ENCODE measurements around the gene CD81. TPM values are rescaled to one million over a fixed set of nuclear protein-coding genes. Genes with fewer than 3 reads are reported as not detected.

The CD81 gene
- total RNA-seq, 1 experiment from 2014 or later = 296 TPM

DNA sequence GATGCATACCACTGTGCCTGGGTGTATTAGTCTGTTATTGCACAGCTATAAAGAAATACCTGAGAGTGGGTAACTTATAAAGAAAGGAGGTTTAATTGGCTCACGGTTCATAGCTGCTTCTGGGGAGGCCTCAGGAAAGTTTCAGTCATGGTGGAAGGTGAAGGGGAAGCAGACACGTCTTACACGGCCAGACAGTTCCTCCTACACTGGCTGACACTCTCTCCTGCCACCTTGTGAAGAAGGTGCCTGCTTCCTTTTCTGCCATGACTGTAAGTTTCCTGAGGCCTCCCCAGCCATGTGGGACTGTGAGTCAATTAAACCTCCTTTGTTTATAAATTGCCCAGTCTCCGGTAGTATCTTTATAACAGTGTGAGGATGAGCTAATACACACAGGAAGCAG lies 33.6 kb upstream of the CD81 start:
- H2AFZ ChIP-seq (ENCODE audit: low read depth, low read length, poor library complexity, severe bottlenecking) = no peak overlapping the region
- H4K20me1 ChIP-seq (ENCODE audit: insufficient read depth) = no peaks in the 10 kb centered on the region
- DNase-seq (ENCODE audit: low read depth, low spot score) = no peak
- BruUV-seq (replicated peaks) = no TSS peak
- H3K9me3 ChIP-seq (ENCODE audit: control insufficient read depth in 1 of 2, insufficient read depth in 1 of 2, low read depth in 1 of 2, low read length in 2 of 2) = no peaks in the 10 kb centered on the region
- no peaks in the 10 kb centered on the region for H3K36me3 ChIP-seq (ENCODE audit: control insufficient read depth in 1 of 2, insufficient read depth in 2 of 2, low read length in 2 of 2)
- ChIA-PET POLR2A (no interaction called here), CTCF (no interaction called here), RAD21 (ENCODE audit: low non-redundant PET in 1 of 2, low total read pairs in 2 of 2, uncharacterized antibody in 2 of 2, unreplicated experiment in 2 of 2) (no interaction called here)
- no peaks in the 10 kb centered on the region for H3K9me2 ChIP-seq (ENCODE audit: insufficient read depth)
- intact Hi-C loops (cut with micrococcal nuclease) = no loop called here
- H3K27ac ChIP-seq (ENCODE audit: low read depth, low read length) = no peak overlapping the region
- no peak overlapping the region for H3K9ac ChIP-seq (ENCODE audit: low read length)
- H3K79me2 ChIP-seq (ENCODE audit: insufficient read depth, low read length) = no peaks in the 10 kb centered on the region
- no peak for ATAC-seq
- no peak overlapping the region for H3K4me3 ChIP-seq (replicated peaks in 1 of 2; ENCODE audit: low read depth in 1 of 2, low read length in 2 of 2)
- H3K4me1 ChIP-seq (ENCODE audit: control insufficient read depth in 1 of 2, insufficient read depth in 2 of 2, low read length in 2 of 2) = no peaks in the 10 kb centered on the region
- TF ChIP-seq, protein P1, sequence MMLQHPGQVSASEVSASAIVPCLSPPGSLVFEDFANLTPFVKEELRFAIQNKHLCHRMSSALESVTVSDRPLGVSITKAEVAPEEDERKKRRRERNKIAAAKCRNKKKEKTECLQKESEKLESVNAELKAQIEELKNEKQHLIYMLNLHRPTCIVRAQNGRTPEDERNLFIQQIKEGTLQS (IDR thresholded peaks at IDR 0.05) = no peak
- peaks cover 5% of the 10 kb centered on the region; the same call in 1 of the 2 replicates for H3K27me3 ChIP-seq (ENCODE audit: insufficient read depth, low read length)
- no peak overlapping the region for H3K4me2 ChIP-seq (ENCODE audit: low read length)

DNA sequence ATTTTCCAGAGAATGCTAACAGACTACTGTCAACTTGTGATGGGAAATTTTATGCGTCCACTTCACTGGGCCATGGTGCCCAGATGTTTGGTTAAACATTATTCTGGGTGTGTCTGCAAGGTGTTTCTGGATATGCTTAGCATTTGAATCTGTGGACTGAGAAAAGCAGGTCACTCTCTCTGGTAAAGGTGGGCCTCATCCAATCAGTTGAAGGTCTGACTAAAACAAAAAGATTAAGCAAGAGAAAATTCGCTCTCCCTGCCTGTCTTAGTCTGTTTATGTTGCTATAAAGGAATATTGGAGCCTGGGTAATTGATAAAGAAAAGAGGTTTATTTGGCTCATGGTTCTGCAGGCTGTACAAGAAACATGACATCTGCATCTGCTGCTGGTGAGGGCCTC lies 32.1 kb upstream of the CD81 start:
- Histone ChIP-seq H4K20me1 (ENCODE audit: insufficient read depth) (no peaks in the 10 kb centered on the region), H3K4me3 (replicated peaks in 1 of 2; ENCODE audit: low read depth in 1 of 2, low read length in 2 of 2) (no peak overlapping the region), H3K79me2 (ENCODE audit: insufficient read depth, low read length) (no peaks in the 10 kb centered on the region), H3K27me3 (ENCODE audit: insufficient read depth, low read length) (peaks cover 5% of the 10 kb centered on the region; the same call in 1 of the 2 replicates), H3K36me3 (ENCODE audit: control insufficient read depth in 1 of 2, insufficient read depth in 2 of 2, low read length in 2 of 2) (no peaks in the 10 kb centered on the region), H3K9me2 (ENCODE audit: insufficient read depth) (no peaks in the 10 kb centered on the region), H2AFZ (ENCODE audit: low read depth, low read length, poor library complexity, severe bottlenecking) (no peak overlapping the region), H3K27ac (ENCODE audit: low read depth, low read length) (no peak overlapping the region), H3K4me1 (ENCODE audit: control insufficient read depth in 1 of 2, insufficient read depth in 2 of 2, low read length in 2 of 2) (no peaks in the 10 kb centered on the region), H3K4me2 (ENCODE audit: low read length) (no peak overlapping the region), H3K9ac (ENCODE audit: low read length) (no peak overlapping the region), H3K9me3 (ENCODE audit: control insufficient read depth in 1 of 2, insufficient read depth in 1 of 2, low read depth in 1 of 2, low read length in 2 of 2) (no peaks in the 10 kb centered on the region)
- no peak for DNase-seq (ENCODE audit: low read depth, low spot score)
- ChIA-PET CTCF (no interaction called here), POLR2A (no interaction called here), RAD21 (ENCODE audit: low non-redundant PET in 1 of 2, low total read pairs in 2 of 2, uncharacterized antibody in 2 of 2, unreplicated experiment in 2 of 2) (no interaction called here)
- no peak for ATAC-seq
- intact Hi-C loops (cut with micrococcal nuclease) = no loop called here
- BruUV-seq (replicated peaks) = no TSS peak
- no peak for TF ChIP-seq SRF (IDR thresholded peaks at IDR 0.05; ENCODE audit: low read depth)
- TF ChIP-seq, protein P2, sequence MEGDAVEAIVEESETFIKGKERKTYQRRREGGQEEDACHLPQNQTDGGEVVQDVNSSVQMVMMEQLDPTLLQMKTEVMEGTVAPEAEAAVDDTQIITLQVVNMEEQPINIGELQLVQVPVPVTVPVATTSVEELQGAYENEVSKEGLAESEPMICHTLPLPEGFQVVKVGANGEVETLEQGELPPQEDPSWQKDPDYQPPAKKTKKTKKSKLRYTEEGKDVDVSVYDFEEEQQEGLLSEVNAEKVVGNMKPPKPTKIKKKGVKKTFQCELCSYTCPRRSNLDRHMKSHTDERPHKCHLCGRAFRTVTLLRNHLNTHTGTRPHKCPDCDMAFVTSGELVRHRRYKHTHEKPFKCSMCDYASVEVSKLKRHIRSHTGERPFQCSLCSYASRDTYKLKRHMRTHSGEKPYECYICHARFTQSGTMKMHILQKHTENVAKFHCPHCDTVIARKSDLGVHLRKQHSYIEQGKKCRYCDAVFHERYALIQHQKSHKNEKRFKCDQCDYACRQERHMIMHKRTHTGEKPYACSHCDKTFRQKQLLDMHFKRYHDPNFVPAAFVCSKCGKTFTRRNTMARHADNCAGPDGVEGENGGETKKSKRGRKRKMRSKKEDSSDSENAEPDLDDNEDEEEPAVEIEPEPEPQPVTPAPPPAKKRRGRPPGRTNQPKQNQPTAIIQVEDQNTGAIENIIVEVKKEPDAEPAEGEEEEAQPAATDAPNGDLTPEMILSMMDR (IDR thresholded peaks at IDR 0.05 in 2 of 3, conservative IDR thresholded peaks at IDR 0.05 in 1 of 3; ENCODE audit: borderline replicate concordance in 1 of 3, insufficient read depth in 1 of 3, low read depth in 2 of 3, low read length in 2 of 3) = no peak

Data from HCT116 (cell line).